DOHH2 (cell line): ENCODE data around the gene HSBP1L1.

ENCODE experiments used
- CTCF ChIP-seq: fragments of 200-600 bp; sonication (generic); IDR thresholded peaks from one replicate; pipeline ENCODE4 v1.5.1; 2014; ENCODE audit warnings: antibody characterized with exemption, mild to moderate bottlenecking, low read depth, low read length; ENCODE audit not compliant: poor library complexity, severe bottlenecking
- EZH2phosphoT487 ChIP-seq: fragments of 200-600 bp; sonication (generic); IDR thresholded peaks from 2 replicates; pipeline ENCODE4 v1.6.1; 2017; ENCODE audit warnings: borderline replicate concordance, mild to moderate bottlenecking, antibody characterized with exemption, low read length, moderate library complexity, mixed read lengths

GRCh38 chr18:79954791-79955190, 9.7 kb upstream of the HSBP1L1 start:
- TF ChIP-seq CTCF (no peak), EZH2phosphoT487 (no peak)
